BLaER1 (cell line): ENCODE data around the gene CDT1.
"Not testable (repeated sequence)": the region's sequence is repeated elsewhere in the genome, so short reads cannot be mapped to it uniquely, and the experiment has no call there.

Source experiments
- H3K27ac ChIP-seq: shearing (Covaris generic); formaldehyde crosslinking; 2 replicates; pipeline ENCODE4 v1.8.1; 2022
- H3K27me3 ChIP-seq: shearing (Covaris generic); formaldehyde crosslinking; 2 replicates; pipeline ENCODE4 v1.8.1; 2022
- H3K36me3 ChIP-seq: shearing (Covaris generic); formaldehyde crosslinking; 2 replicates; pipeline ENCODE4 v1.8.1; 2022
- H3K4me1 ChIP-seq: shearing (Covaris generic); formaldehyde crosslinking; 2 replicates; pipeline ENCODE4 v1.8.1; 2022
- H3K4me2 ChIP-seq: shearing (Covaris generic); formaldehyde crosslinking; 2 replicates; pipeline ENCODE4 v1.8.1; 2022
- H3K4me3 ChIP-seq: shearing (Covaris generic); formaldehyde crosslinking; 2 replicates; pipeline ENCODE4 v1.8.1; 2022
- H3K9ac ChIP-seq: shearing (Covaris generic); formaldehyde crosslinking; 2 replicates; pipeline ENCODE4 v1.8.1; 2022
- H3K9me3 ChIP-seq: shearing (Covaris generic); formaldehyde crosslinking; 2 replicates; pipeline ENCODE4 v1.8.1; 2022
- H4K20me1 ChIP-seq: shearing (Covaris generic); formaldehyde crosslinking; 2 replicates; pipeline ENCODE4 v1.8.1; 2022
- Cebpa-rat ChIP-seq: shearing (Covaris generic); IDR thresholded peaks from 2 replicates; pipeline ENCODE4 v1.8.1; 2022

Gene CDT1

GRCh38 chr16:88815901-88816589, 12.5 kb downstream of the CDT1 start:
- H4K20me1 ChIP-seq: peaks cover 14% of the 10 kb centered on the region; the same call in 1 of the 2 replicates
- peaks cover 4% of the 10 kb centered on the region; the same call in 1 of the 2 replicates for H3K9me3 ChIP-seq
- no peak overlapping the region for H3K4me3 ChIP-seq
- no peaks in the 10 kb centered on the region for H3K27me3 ChIP-seq
- no peak overlapping the region for H3K27ac ChIP-seq
- H3K36me3 ChIP-seq: peaks cover 27% of the 10 kb centered on the region; the same call in 1 of the 2 replicates
- H3K4me2 ChIP-seq: no peak overlapping the region
- no peak overlapping the region for H3K9ac ChIP-seq
- no peak for TF ChIP-seq Cebpa-rat
- H3K4me1 ChIP-seq: peaks cover 32% of the 10 kb centered on the region

GRCh38 chr16:88816736-88817535, 13.3 kb downstream of the CDT1 start:
- Histone ChIP-seq H3K4me2 (no peak overlapping the region), H3K27ac (no peak overlapping the region), H4K20me1 (peaks cover 20% of the 10 kb centered on the region; the same call in 1 of the 2 replicates), H3K4me1 (peaks cover 41% of the 10 kb centered on the region), H3K9me3 (peaks cover 4% of the 10 kb centered on the region; the same call in 1 of the 2 replicates), H3K27me3 (no peaks in the 10 kb centered on the region), H3K9ac (no peak overlapping the region), H3K4me3 (no peak overlapping the region), H3K36me3 (peaks cover 36% of the 10 kb centered on the region)
- no peak for TF ChIP-seq Cebpa-rat

- Histone ChIP-seq H3K4me3 (no peak overlapping the region), H3K9ac (no peak overlapping the region), H3K27me3 (no peaks in the 10 kb centered on the region), H3K36me3 (peaks cover 46% of the 10 kb centered on the region), H3K27ac (no peak overlapping the region), H4K20me1 (peaks cover 20% of the 10 kb centered on the region; the same call in 1 of the 2 replicates), H3K9me3 (no peaks in the 10 kb centered on the region), H3K4me1 (peaks cover 32% of the 10 kb centered on the region), H3K4me2 (no peak overlapping the region)
- no peak for TF ChIP-seq Cebpa-rat
These were observed 14.4 kb downstream of the CDT1 start for GRCh38 chr16:88817785-88818574.

- Histone ChIP-seq H3K4me1 (peaks cover 32% of the 10 kb centered on the region), H3K36me3 (peaks cover 51% of the 10 kb centered on the region), H3K27me3 (no peaks in the 10 kb centered on the region), H3K4me2 (no peak overlapping the region), H3K9ac (no peak overlapping the region), H3K27ac (no peak overlapping the region), H4K20me1 (peaks cover 20% of the 10 kb centered on the region; the same call in 1 of the 2 replicates), H3K9me3 (no peaks in the 10 kb centered on the region), H3K4me3 (no peak overlapping the region)
- TF ChIP-seq Cebpa-rat: no peak
These were observed 14.9 kb downstream of the CDT1 start for GRCh38 chr16:88818575-88818874.

- H3K9me3 ChIP-seq: no peaks in the 10 kb centered on the region
- H3K27ac ChIP-seq: no peak overlapping the region
- H3K27me3 ChIP-seq: no peaks in the 10 kb centered on the region
- H3K36me3 ChIP-seq: peaks cover 57% of the 10 kb centered on the region
- H4K20me1 ChIP-seq: peaks cover 20% of the 10 kb centered on the region; the same call in 1 of the 2 replicates
- peaks cover 32% of the 10 kb centered on the region for H3K4me1 ChIP-seq
- H3K4me3 ChIP-seq: no peak overlapping the region
- TF ChIP-seq Cebpa-rat: no peak
- no peak overlapping the region for H3K4me2 ChIP-seq
- H3K9ac ChIP-seq: no peak overlapping the region
These were observed 15.5 kb downstream of the CDT1 start for GRCh38 chr16:88819126-88819525.

- Histone ChIP-seq H3K9me3 (no peaks in the 10 kb centered on the region), H3K4me1 (peaks cover 31% of the 10 kb centered on the region), H3K9ac (no peak overlapping the region), H3K36me3 (peaks cover 66% of the 10 kb centered on the region), H3K27me3 (no peaks in the 10 kb centered on the region), H3K4me3 (no peak overlapping the region), H4K20me1 (peaks cover 15% of the 10 kb centered on the region; the same call in 1 of the 2 replicates), H3K4me2 (no peak overlapping the region), H3K27ac (no peak overlapping the region)
- TF ChIP-seq Cebpa-rat: no peak
These were observed 16.9 kb downstream of the CDT1 start for GRCh38 chr16:88820385-88821025.

GRCh38 chr16:88821168-88821850, 17.7 kb downstream of the CDT1 start:
- Histone ChIP-seq H3K36me3 (peaks cover 71% of the 10 kb centered on the region), H3K4me2 (peak overlapping the region; percentile 5; the same call in 1 of the 2 replicates), H3K27me3 (no peaks in the 10 kb centered on the region), H3K27ac (no peak overlapping the region), H4K20me1 (peaks cover 8% of the 10 kb centered on the region; the same call in 1 of the 2 replicates), H3K9ac (no peak overlapping the region), H3K9me3 (no peaks in the 10 kb centered on the region), H3K4me3 (no peak overlapping the region), H3K4me1 (peaks cover 23% of the 10 kb centered on the region)
- TF ChIP-seq Cebpa-rat: no peak

GRCh38 chr16:88822281-88823040, 18.9 kb downstream of the CDT1 start:
- no peak overlapping the region for H3K4me3 ChIP-seq
- H3K27me3 ChIP-seq: no peaks in the 10 kb centered on the region
- H4K20me1 ChIP-seq: peaks cover 8% of the 10 kb centered on the region; the same call in 1 of the 2 replicates
- H3K36me3 ChIP-seq: peaks cover 79% of the 10 kb centered on the region
- TF ChIP-seq Cebpa-rat: no peak
- no peaks in the 10 kb centered on the region for H3K9me3 ChIP-seq
- H3K9ac ChIP-seq: no peak overlapping the region
- H3K27ac ChIP-seq: no peak overlapping the region
- H3K4me2 ChIP-seq: no peak overlapping the region
- peaks cover 19% of the 10 kb centered on the region for H3K4me1 ChIP-seq

GRCh38 chr16:88823646-88824045, 20.1 kb downstream of the CDT1 start:
- Histone ChIP-seq H3K4me1 (peaks cover 19% of the 10 kb centered on the region), H3K36me3 (peaks cover 80% of the 10 kb centered on the region)
- not testable (repeated sequence) for H3K4me2 ChIP-seq, H3K4me3 ChIP-seq, H3K27me3 ChIP-seq, H4K20me1 ChIP-seq, H3K9ac ChIP-seq, H3K9me3 ChIP-seq, H3K27ac ChIP-seq
